Mesenteric fat pad (tissue), 1 donor: Measurements from ENCODE around the gene ATP6V0D1. TPM values are rescaled to one million over a fixed set of nuclear protein-coding genes. Genes with fewer than 3 reads are reported as not detected.

ENCODE experiments used
- DNase-seq: peaks from one replicate; pipeline ENCODE4 v3.0.0-alpha.2; 2020; ENCODE audit warnings: low spot score
- total RNA-seq: library from RNA; stranded (reverse); fragmentation: NEBNext Ultra II Directional; extraction: Animal tissue kit (Norgen Biotek cat#: 25700); gene quantifications from one replicate; pipeline ENCODE4 v1.2.1, GENCODE V29; 2021
- donor health status: DM: yes; HTN: yes; CAD: no.

The ATP6V0D1 gene
- total RNA-seq, 1 donor from 2014 or later = 89.5 TPM

- DNase-seq = no peak
Observed at GRCh38 chr16:67394155-67395104, 86.5 kb downstream of the ATP6V0D1 start.

DNA sequence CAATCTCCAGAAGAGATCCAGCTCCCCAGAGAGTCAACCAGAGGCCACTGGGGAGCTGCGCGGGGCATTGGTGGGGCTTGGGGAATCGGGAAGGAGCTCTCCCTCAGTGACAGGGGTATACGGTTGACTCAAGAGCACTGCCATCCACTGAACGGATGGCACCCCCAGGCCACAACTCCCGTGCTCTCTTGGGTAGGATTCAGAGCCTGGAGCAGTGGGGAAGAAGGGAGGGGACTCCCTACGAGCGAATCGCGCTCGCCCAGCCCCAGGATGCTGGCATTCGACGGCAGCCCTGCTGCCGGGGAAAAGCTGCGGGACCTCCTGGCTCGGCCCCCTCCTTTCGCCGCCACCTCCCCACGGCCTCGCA, 87.2 kb downstream of the ATP6V0D1 start:
- DNase-seq = no peak

DNA sequence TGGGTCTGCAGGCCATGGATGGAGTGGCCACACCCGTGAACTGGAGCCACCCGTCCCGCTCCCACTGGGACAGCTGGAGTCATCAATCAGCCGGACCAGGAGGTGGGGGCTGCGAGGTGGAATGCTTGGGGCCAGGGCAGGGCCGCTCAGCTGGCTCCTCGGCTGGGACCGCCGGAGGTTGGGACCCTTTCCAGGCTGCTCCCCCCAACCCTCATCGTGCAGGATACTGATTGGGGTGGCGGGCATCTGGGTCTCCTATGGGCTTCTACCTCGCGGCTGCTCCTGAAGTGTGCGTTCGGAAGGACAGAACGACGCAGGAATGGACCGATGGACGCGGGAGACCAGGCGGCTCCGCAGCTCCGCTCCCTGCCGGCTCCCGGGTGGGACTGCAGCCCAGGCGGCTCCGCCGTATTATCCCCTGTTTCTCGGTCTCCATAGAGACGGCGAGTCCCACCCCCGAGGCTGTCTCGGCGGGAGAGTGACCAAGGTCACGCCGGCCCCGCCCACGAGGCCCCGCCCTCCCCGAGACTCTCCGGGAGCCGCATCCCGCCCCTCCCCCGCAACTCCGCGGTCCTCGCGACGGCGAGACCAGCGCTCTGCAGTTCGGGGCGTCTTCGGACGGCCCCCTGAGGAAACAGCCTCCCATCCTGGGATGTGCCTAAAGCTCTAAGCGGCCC, 87.7 kb downstream of the ATP6V0D1 start, which contains the start of gene TPPP3:
TSS of gene TPPP3 (minus strand) at position 388 of the 677 bp plus-strand sequence. CDS start 2,387 bp downstream, outside the sequence.
- peak; percentile 93 for DNase-seq

- DNase-seq = peak; percentile 78
Observed at GRCh38 chr16:67392301-67393059, 88.5 kb downstream of the ATP6V0D1 start.

DNA sequence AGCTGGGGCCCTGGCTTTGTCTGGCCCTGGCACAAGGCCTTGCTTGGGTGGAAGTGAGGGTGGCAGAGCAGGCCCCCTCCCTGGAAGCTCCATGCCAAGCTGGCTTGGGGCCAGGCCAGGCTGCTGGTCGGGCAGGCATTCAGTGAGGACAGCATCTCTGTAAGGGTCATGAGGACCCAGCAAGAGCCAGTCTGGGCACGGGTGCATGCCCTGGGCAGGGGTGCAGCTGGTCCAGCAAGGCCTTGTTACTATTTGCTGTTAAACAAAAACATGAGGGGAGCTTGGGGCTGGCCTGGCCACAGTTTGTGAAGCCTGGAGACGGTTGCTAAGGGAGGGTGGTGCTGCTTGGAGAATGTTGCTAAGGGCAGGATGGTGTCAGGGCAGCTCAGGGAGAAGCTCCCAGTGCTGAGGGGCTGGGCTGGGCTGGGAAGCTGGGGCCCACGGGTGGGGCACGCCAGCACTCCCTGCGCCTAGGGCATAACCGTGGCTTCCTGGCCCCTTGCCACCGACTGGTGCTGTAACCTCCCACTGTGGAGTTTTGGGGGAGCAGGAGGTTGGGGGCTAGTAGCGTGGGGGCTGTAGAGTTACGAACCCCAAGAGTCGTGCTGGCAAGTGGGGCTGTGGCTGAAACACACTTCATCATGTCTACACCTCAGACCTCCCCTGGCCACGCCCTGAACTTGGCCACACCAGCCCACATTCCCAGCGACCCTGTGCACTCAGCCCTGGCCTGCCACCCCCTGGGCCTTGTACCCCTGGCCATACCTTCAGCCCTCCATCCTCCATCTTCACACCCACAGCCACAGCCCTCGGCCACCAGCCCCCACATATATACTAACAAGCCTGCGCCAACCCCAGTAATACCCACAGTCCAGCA, 89.3 kb downstream of the ATP6V0D1 start:
- peak; percentile 90 for DNase-seq

DNA sequence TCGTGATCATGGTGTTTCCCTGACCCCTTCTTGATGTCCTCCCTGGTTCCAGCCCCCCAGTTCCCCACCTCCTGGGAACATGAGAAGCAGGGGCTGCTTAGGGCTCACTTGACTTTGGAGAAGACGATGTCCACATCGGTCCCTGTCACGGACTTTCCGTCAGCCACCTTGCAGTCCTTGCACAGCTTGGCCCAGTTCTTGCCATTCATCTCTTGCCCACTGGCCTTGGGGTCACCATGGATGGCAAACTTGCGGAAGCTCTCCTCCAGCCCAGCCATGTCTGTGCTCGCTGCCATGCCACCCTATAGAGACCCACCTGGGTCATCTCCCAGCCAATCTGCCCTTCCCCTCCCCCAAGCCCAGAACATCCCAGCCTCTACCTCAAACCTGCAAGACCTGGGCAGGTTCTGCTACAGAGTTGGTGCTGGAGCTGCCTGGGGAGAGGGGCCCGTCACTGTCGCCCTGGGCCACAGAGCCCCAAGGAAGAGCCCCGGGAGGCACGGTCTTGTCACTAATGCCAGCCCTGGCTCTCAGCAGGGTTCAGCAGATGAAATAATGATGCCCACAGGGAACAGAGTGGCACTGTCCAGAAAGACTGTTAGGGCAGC, 90.0 kb downstream of the ATP6V0D1 start:
- DNase-seq = peak; percentile 82

DNA sequence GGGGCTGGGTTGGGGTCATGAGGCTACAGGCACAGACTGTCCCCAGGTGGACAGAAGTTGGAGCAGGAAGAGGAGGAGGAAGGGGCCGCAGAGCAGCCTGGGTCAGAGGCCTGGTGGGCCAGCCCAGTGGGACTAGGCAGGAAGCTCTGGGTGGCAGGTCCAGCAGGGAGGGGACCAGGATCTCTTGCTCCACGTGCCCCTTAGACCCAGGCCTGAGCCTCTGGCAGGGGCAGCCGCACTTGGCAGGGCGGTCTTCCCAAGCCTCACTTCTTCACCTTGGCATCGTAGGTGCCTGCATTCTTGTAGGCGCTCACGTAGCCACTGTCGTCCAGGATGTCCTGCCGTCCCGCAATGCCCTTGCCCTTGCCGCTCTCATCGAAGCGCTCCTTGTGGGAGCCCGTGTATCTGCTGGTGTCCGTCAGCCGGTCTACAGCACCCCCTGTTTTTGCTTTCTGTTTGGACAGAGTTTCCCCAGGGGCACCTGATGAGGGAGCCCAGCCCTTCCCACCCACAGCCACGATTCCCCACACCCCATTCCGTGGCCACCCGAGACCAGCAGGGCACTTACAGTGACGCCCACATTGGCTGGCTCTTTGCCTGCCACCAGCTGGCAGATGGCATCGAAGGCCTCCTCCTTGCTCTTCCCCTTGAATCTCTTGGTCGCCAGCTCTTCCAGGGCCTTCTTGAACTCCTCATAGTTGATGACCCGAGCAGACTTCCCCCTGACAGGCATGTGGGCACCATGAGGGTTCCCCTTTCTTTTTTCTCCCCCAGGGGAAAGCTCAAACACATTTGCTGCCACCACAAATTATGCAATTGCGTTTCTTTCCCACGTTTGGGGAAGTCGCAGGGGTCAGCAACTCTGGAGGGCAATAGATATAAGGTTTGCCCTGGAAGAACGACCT, 90.8 kb downstream of the ATP6V0D1 start:
- DNase-seq = peak; percentile 86

- DNase-seq = peak; percentile 37
Observed at GRCh38 chr16:67388591-67388990, 92.4 kb downstream of the ATP6V0D1 start.

DNA sequence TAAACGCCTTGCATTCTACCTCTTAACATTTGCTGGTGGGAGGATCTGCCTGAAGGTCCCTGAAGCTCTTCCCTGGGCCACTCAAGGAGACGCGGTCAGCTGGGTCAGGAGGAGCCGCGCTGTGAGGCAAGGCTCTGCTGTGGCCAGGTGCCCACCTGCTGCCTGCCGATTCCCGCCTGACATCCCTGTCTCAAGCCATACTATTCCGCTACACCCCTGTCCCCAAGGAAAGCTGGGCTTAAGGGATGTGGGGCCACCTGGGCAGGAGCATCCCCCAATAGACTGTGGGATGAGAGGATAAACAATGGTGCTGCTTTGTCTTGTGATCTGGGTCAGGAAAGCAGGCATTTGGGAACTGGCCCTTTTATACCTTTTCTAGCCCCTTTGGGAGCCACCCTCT, 92.8 kb downstream of the ATP6V0D1 start:
- peak; percentile 53 for DNase-seq

Other genes with a start within 250 kb of the ATP6V0D1 start
- gene FHOD1, start 233.7 kb downstream of the ATP6V0D1 start, total RNA-seq = 36.6 TPM
- 0.55 TPM for gene SLC9A5, start 232.2 kb downstream of the ATP6V0D1 start, total RNA-seq
- 4.0 TPM for gene PLEKHG4, start 201.6 kb downstream of the ATP6V0D1 start, total RNA-seq
- gene KCTD19, start 154.4 kb downstream of the ATP6V0D1 start, total RNA-seq = not detected
- 0.22 TPM for gene LRRC36, start 154.3 kb downstream of the ATP6V0D1 start, total RNA-seq
- gene TPPP3, start 87.7 kb downstream of the ATP6V0D1 start, total RNA-seq = 4.8 TPM
- 9.5 TPM for gene ZDHHC1, start 64.7 kb downstream of the ATP6V0D1 start, total RNA-seq
- 0.71 TPM for gene HSD11B2, start 50.0 kb downstream of the ATP6V0D1 start, total RNA-seq
- not detected for gene AGRP, start 2.4 kb upstream of the ATP6V0D1 start, total RNA-seq
- 107 TPM for gene RIPOR1, start 47.7 kb upstream of the ATP6V0D1 start, total RNA-seq
- gene CTCF, start 81.4 kb upstream of the ATP6V0D1 start, total RNA-seq = 26.2 TPM
- gene CARMIL2, start 164.0 kb upstream of the ATP6V0D1 start, total RNA-seq = 0.96 TPM
- gene ACD, start 179.1 kb upstream of the ATP6V0D1 start, total RNA-seq = 11.5 TPM
- gene PARD6A, start 179.8 kb upstream of the ATP6V0D1 start, total RNA-seq = 3.9 TPM
- 11.4 TPM for gene ENKD1, start 185.6 kb upstream of the ATP6V0D1 start, total RNA-seq
- 2.9 TPM for gene C16orf86, start 185.7 kb upstream of the ATP6V0D1 start, total RNA-seq
- gene GFOD2, start 238.2 kb upstream of the ATP6V0D1 start, total RNA-seq = 16.7 TPM